Chondrocyte (in vitro differentiated cells): Measurements from ENCODE around the gene NSG2. TPM values are rescaled to one million over a fixed set of nuclear protein-coding genes. Genes with fewer than 3 reads are reported as not detected.

Experiments used
- DNase-seq: peaks from one replicate; pipeline ENCODE4 v3.0.0; 2021; ENCODE audit warnings: mixed read lengths, low spot score
- H3K27ac Mint-ChIP-seq: one replicate; pipeline ENCODE4 v1.8.0; 2021; ENCODE audit warnings: mild to moderate bottlenecking, moderate library complexity, mixed read lengths; ENCODE audit not compliant: unreplicated experiment
- H3K27me3 Mint-ChIP-seq: 2 replicates; pipeline ENCODE4 v1.8.0; 2021; ENCODE audit warnings: low read depth, mixed read lengths
- H3K36me3 Mint-ChIP-seq: 2 replicates; pipeline ENCODE4 v1.8.0; 2021; ENCODE audit warnings: low read depth, mixed read lengths
- H3K4me1 Mint-ChIP-seq: 2 replicates; pipeline ENCODE4 v1.8.0; 2021; ENCODE audit warnings: low read depth, mild to moderate bottlenecking, mixed read lengths
- H3K4me3 Mint-ChIP-seq: one replicate; pipeline ENCODE4 v1.8.0; 2021; ENCODE audit warnings: mild to moderate bottlenecking, moderate library complexity, mixed read lengths; ENCODE audit not compliant: unreplicated experiment
- H3K9me3 Mint-ChIP-seq: 2 replicates; pipeline ENCODE4 v1.8.0; 2021; ENCODE audit warnings: low read depth, mixed read lengths
- total RNA-seq: library from RNA; stranded (reverse); gene quantifications from 3 replicates; pipeline ENCODE4 v1.2.1, GENCODE V29; 2021
- TF ChIP-seq, protein P1 (sequence below): fragments of 200-600 bp; sonication (generic); IDR thresholded peaks from 2 replicates; pipeline ENCODE4 v1.5.0; 2021; ENCODE audit warnings: antibody characterized with exemption, mild to moderate bottlenecking, moderate library complexity

Gene NSG2
- total RNA-seq, 1 donor from 2014 or later: not detected

DNA sequence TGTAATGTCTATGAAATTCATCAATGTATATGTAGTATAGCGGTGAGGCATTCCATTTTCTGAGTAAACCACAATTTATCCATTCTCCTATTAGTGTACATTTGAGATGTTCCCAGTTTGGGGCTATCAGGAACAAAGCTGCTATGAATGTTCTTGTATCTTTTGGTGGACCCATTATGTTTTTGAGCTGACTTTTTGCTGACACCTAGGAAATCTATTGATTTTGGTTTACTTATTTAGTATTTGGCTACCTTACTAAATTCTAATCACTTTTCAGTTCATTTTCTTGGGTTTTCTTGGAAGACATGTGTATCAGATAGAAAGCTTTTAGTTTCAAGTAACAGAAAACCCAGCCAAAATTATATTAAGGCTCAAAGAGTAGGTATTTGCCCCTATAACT, 13.7 kb downstream of the NSG2 start:
- H3K9me3 Mint-ChIP-seq: no peaks in the 10 kb centered on the region
- peaks cover 38% of the 10 kb centered on the region for H3K27me3 Mint-ChIP-seq
- peaks cover 2% of the 10 kb centered on the region for H3K36me3 Mint-ChIP-seq
- no peak overlapping the region for H3K4me3 Mint-ChIP-seq
- no peaks in the 10 kb centered on the region for H3K4me1 Mint-ChIP-seq
- H3K27ac Mint-ChIP-seq: no peak overlapping the region
- TF ChIP-seq, protein P1, sequence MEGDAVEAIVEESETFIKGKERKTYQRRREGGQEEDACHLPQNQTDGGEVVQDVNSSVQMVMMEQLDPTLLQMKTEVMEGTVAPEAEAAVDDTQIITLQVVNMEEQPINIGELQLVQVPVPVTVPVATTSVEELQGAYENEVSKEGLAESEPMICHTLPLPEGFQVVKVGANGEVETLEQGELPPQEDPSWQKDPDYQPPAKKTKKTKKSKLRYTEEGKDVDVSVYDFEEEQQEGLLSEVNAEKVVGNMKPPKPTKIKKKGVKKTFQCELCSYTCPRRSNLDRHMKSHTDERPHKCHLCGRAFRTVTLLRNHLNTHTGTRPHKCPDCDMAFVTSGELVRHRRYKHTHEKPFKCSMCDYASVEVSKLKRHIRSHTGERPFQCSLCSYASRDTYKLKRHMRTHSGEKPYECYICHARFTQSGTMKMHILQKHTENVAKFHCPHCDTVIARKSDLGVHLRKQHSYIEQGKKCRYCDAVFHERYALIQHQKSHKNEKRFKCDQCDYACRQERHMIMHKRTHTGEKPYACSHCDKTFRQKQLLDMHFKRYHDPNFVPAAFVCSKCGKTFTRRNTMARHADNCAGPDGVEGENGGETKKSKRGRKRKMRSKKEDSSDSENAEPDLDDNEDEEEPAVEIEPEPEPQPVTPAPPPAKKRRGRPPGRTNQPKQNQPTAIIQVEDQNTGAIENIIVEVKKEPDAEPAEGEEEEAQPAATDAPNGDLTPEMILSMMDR: no peak
- DNase-seq: no peak

DNA sequence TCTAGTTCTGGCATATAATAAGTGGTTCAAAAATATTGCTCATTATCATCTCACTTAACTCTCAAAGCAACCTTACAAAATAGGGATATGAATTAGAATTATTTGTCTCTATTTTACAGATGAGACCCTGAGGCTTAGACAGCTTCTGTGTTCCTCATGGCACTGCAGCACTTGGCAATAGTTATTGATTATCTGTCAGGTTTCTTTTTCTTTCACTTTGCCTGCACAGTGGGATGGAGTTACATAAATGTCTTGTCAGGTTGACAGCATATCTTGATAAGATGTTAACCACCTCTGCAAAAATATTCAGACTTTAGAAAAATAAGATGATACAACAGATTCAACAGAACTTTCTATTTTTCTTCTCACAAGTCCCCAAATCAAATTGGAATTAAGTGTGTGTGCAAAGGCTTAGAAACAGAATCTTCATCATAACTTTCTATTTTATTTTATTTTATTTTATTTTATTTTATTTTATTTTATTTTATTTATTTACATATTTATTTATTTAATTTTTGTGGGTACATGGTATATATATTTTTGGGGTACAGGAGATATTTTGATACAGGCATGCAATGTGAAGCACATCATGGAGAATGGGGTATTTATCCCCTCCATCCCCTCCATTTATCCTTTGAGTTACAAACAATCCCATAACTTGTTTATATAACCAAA, 17.7 kb downstream of the NSG2 start:
- Mint-ChIP-seq H3K4me1 (no peaks in the 10 kb centered on the region), H3K27me3 (peaks cover 48% of the 10 kb centered on the region), H3K36me3 (peaks cover 2% of the 10 kb centered on the region), H3K9me3 (no peaks in the 10 kb centered on the region), H3K27ac (no peak overlapping the region), H3K4me3 (no peak overlapping the region)
- TF ChIP-seq, protein P1: no peak
- no peak for DNase-seq

DNA sequence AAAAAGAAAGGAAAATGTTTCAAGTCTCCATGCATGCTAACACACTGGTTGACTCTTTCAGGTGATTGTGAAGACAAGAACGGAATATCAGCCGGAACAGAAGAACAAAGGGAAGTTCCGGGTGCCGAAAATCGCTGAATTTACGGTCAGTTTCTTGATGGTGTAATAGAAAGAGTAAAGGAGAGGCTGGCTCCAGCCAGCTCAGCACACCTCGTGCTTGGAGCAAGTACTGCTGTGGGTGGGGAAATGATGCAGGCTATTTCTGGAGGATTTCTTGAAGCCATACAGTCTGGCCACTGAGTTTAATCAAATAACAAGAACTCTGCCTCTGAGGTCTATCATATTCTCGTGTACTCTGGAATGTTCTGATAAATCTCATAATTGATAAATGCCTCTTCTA, 18.7 kb downstream of the NSG2 start:
- H3K9me3 Mint-ChIP-seq: no peaks in the 10 kb centered on the region
- no peak overlapping the region for H3K4me3 Mint-ChIP-seq
- peaks cover 2% of the 10 kb centered on the region for H3K36me3 Mint-ChIP-seq
- peaks cover 51% of the 10 kb centered on the region for H3K27me3 Mint-ChIP-seq
- no peaks in the 10 kb centered on the region for H3K4me1 Mint-ChIP-seq
- TF ChIP-seq, protein P1: no peak
- DNase-seq: no peak
- H3K27ac Mint-ChIP-seq: no peak overlapping the region

DNA sequence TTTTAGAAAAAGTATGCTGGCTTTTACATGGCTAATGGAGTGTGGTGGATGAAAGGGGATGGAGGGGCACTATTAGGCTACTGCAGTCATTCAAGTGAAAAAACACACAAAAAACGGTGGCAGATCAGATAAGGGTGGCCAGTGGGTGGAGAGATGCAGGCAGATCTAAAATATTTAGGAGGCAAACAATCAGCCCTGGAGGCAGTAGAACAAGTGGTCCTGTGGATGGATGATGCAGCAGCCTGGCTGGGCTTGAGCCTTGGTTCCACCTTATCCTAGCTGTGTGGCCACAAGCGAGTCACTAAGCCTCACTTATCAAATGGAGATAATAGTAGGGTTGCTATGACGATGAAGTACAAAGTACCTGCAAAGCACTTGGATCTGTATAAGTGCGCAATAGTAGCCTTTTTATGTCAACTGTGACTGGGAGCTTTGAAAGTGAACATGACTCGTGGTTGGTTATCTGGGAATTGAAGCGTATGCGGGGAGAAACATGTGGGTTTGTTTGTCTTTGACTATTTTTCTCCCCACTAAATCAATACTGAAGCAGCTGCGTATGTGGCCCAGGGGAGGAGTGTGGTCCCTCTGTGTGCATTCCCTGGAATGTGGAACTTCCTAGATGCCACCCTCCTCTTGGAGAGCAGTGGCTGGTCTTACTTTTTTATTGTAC, 20.2 kb downstream of the NSG2 start:
- Mint-ChIP-seq H3K27me3 (peaks cover 50% of the 10 kb centered on the region), H3K36me3 (no peaks in the 10 kb centered on the region), H3K4me1 (no peaks in the 10 kb centered on the region), H3K4me3 (no peak overlapping the region), H3K9me3 (no peaks in the 10 kb centered on the region), H3K27ac (no peak overlapping the region)
- TF ChIP-seq, protein P1: no peak
- no peak for DNase-seq

DNA sequence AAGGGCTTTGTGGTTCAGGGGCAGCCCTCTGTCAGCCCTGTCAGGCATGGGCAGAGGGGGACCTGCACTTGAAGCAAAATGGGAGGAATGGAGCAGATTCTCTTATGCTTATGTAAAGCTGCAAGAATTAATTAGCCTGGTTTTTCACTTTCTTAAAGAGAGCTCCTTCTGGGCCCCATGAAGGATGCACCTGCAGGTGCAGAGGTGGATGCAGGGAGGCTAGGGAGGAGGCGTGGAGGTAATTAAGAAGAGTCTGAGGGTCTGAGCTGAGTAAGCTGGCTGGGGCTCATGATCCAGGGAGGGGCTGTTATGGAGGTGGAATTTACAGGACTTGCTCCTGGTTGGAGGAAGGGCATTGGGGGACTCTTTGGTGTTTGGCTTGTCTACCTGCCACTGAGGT, 22.0 kb downstream of the NSG2 start:
- H3K9me3 Mint-ChIP-seq: no peaks in the 10 kb centered on the region
- H3K4me1 Mint-ChIP-seq: no peaks in the 10 kb centered on the region
- no peak overlapping the region for H3K4me3 Mint-ChIP-seq
- DNase-seq: no peak
- H3K27ac Mint-ChIP-seq: no peak overlapping the region
- H3K27me3 Mint-ChIP-seq: peaks cover 51% of the 10 kb centered on the region
- TF ChIP-seq, protein P1: no peak
- peaks cover 1% of the 10 kb centered on the region for H3K36me3 Mint-ChIP-seq
